Measurements from ENCODE around the gene SAT2.
A peak's percentile ranks its signal among the peaks of the same experiment; 100 is the strongest.

The SAT2 gene

DNA sequence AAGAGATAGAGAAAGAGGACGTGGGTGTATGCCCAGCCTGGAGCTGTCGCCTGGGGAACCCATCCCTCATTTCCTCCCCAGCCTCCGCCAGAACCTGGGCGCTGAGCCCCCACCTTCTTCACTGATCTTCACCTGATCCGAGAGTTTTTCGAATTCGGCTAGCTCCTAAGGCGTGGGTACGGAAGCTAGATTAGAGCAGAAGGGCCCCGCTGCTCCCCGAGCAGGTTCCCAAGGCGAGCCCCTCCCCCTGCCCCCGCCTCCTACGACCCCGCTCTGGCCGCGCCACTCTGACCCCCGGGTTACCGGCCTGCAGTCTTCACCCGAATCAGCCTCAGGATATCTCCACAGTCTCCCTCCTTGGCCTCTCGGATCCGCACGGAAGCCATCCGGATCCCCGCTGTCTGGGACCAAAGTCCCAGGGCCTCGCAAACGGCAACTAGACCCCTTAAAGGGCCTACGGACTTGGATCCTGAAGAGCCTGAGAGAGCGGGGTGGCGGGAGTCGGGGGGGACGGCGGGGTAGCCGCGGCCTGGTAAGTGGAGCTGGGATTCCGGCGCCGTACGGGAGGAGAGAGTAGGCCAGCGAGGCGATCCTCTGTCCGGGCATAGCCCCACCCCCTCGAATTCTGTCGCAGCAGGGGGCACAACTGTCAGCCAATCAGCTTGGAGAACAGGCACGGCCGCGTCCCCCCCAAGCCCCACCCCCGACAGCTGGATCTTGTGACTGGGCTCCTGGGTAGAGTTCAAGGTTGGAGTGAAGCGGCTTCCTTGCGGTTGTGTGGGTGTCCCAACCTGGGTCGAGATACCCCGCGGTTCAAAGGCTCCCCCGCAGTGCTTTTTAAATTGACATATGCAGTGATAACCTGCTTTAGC, at the start of gene SAT2:
SAT2 (minus strand) TSS at position 572 of the 872 bp plus-strand sequence; CDS start at position 386, 186 bp downstream.
- peak within 1 kb of the TSS; percentile 76 for H3K27ac ChIP-seq
- TF ChIP-seq CTCF (conservative IDR thresholded peaks at IDR 0.05) (no peak), ZFX (IDR thresholded peaks at IDR 0.05) (peak; percentile 89; the same call in 1 of the 2 replicates)

GRCh38 chr17:7676533-7676932, 48.9 kb upstream of the SAT2 start:
- H3K27ac ChIP-seq = no peak overlapping the region
- TF ChIP-seq ZFX (IDR thresholded peaks at IDR 0.05) (no peak), CTCF (conservative IDR thresholded peaks at IDR 0.05) (no peak)

DNA sequence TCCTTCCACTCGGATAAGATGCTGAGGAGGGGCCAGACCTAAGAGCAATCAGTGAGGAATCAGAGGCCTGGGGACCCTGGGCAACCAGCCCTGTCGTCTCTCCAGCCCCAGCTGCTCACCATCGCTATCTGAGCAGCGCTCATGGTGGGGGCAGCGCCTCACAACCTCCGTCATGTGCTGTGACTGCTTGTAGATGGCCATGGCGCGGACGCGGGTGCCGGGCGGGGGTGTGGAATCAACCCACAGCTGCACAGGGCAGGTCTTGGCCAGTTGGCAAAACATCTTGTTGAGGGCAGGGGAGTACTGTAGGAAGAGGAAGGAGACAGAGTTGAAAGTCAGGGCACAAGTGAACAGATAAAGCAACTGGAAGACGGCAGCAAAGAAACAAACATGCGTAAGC, 47.3 kb upstream of the SAT2 start:
- H3K27ac ChIP-seq = no peak overlapping the region
- TF ChIP-seq ZFX (IDR thresholded peaks at IDR 0.05) (no peak), CTCF (conservative IDR thresholded peaks at IDR 0.05) (no peak)

DNA sequence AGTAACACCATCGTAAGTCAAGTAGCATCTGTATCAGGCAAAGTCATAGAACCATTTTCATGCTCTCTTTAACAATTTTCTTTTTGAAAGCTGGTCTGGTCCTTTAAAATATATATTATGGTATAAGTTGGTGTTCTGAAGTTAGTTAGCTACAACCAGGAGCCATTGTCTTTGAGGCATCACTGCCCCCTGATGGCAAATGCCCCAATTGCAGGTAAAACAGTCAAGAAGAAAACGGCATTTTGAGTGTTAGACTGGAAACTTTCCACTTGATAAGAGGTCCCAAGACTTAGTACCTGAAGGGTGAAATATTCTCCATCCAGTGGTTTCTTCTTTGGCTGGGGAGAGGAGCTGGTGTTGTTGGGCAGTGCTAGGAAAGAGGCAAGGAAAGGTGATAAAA, 45.6 kb upstream of the SAT2 start:
- no peak for TF ChIP-seq ZFX (IDR thresholded peaks at IDR 0.05)
- TF ChIP-seq CTCF (conservative IDR thresholded peaks at IDR 0.05) = no peak; the same call in 1 of the 2 replicates
- H3K27ac ChIP-seq = no peak overlapping the region

DNA sequence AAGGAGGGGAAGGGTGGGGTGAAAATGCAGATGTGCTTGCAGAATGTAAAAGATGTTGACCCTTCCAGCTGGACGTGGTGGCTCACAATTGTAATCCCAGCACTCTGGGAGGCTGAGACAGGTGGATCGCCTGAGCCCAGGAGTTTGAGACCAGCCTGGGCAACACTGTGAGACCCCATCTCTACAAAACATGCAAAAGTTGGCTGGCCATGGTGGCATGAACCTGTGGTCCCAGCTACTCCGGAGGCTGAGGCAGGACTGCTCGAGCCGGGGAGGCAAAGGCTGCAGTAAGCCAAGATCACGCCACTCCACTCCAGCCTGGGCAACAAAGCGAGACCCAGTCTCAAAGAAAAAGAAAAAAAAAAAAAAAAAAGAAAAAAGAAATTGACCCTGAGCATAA, 40.9 kb upstream of the SAT2 start:
- no peak overlapping the region for H3K27ac ChIP-seq

DNA sequence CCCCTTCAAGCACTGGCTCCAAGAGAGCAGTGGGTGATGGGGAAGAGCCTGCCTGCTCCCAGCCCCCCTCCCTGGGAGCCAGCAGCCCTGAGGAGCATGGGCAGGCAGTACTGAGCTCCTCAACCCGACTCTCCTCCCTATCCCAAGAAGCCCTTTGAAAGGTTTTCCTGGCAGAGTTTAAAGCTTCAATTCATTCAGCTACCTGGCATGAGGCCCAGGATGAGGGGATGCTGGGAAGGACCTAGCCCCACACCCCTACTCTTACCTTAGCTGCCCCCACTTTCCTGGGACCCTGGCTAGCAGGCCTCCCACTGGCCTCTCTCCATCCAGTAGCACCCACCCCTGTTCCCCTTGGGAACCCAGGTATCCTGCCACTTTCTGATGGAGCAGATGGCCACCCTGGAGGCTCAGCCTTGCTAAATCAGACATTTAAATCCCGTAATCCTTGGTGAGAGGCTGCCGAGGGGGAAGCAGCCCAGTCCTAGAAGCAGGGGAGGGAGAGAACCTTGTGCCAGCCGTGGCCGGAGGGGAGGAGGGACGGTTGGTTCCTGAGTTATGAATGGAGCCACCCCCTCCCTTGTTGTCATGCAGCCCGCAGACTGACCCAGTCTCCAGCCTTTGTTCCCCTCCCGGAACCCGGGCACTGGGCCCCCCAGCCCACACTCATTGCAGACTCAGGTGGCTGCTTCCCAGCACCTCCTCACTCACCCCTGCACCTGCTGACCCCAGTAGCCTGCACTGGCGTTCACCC, 40.2 kb upstream of the SAT2 start:
- no peak overlapping the region for H3K27ac ChIP-seq
- TF ChIP-seq CTCF (conservative IDR thresholded peaks at IDR 0.05) (no peak), ZFX (IDR thresholded peaks at IDR 0.05) (no peak)

More for the DNA sequence above, 40.9 kb upstream of the SAT2 start:
- TF ChIP-seq CTCF (conservative IDR thresholded peaks at IDR 0.05) (no peak), ZFX (IDR thresholded peaks at IDR 0.05) (no peak)
